Gastroesophageal sphincter (tissue), 4 donors: ENCODE results near the gene SLC18A3. TPM values are rescaled to one million over a fixed set of nuclear protein-coding genes. Genes with fewer than 3 reads are reported as not detected.

ENCODE experiments used
- ATAC-seq: fragments of 150-250 bp; one replicate; pipeline ENCODE4 v1.9.1; 2016; ENCODE audit warnings: mild to moderate bottlenecking, moderate library complexity
- H3K27ac ChIP-seq, 4 donors: fragments of 200-600 bp; sonication (generic) in 3 of 4; 1 replicate in 3 of 4; 2 replicates in 1 of 4; pipeline ENCODE4 v1.5.1; 2016 to 2019
- H3K27me3 ChIP-seq: fragments of 200-600 bp; sonication (generic); one replicate; pipeline ENCODE4 v1.5.1; 2019
- H3K36me3 ChIP-seq, 2 donors: fragments of 200-600 bp; sonication (generic); one replicate each; pipeline ENCODE4 v1.5.1; 2019; ENCODE audit warnings: control low read depth in 1 of 2
- H3K4me1 ChIP-seq, 3 donors: fragments of 200-600 bp; sonication (generic); 1 replicate in 2 of 3; 2 replicates in 1 of 3; pipeline ENCODE4 v1.5.1; 2016 to 2019; ENCODE audit warnings: control low read depth in 2 of 3
- H3K4me3 ChIP-seq, 2 donors: fragments of 200-600 bp; sonication (generic); one replicate each; pipeline ENCODE4 v1.5.1; 2019; ENCODE audit warnings: mild to moderate bottlenecking in 1 of 2, moderate library complexity in 1 of 2
- H3K9me3 ChIP-seq, 3 donors: fragments of 200-600 bp; sonication (generic); one replicate each; pipeline ENCODE4 v1.5.1; 2017 to 2019; ENCODE audit warnings: control low read depth in 2 of 3
- EP300 ChIP-seq: sonication (generic); formaldehyde crosslinking; IDR thresholded peaks from one replicate; pipeline ENCODE4 v1.6.1; 2017; ENCODE audit warnings: antibody characterized with exemption, mild to moderate bottlenecking
- POLR2A ChIP-seq, 2 donors: fragments of 450-650 bp; IDR thresholded peaks; one replicate each; pipeline ENCODE4 v1.6.1; 2017; ENCODE audit warnings: antibody characterized with exemption in 2 of 2, mild to moderate bottlenecking in 2 of 2, moderate library complexity in 1 of 2
- POLR2AphosphoS5 ChIP-seq: sonication (generic); formaldehyde crosslinking; IDR thresholded peaks from one replicate; pipeline ENCODE4 v1.6.1; 2017; ENCODE audit warnings: antibody characterized with exemption
- WGBS, 2 donors: methylation state at CpG; one replicate each; pipeline ENCODE4 v1.1.5; 2018; ENCODE audit warnings: low coverage in 1 of 2; 5-methylcytosine and 5-hydroxymethylcytosine counted together
- total RNA-seq, 4 donors: library from RNA; depleted of rRNA; stranded (reverse); fragments of >200 nt; gene quantifications; one replicate each; pipeline ENCODE4 v1.1.0, GENCODE V29; 2016
- TF ChIP-seq, protein P1 (sequence below), 4 experiments: fragments of 200-600 bp in 2 of 4; fragments of 450-650 bp in 2 of 4; sonication (generic) in 1 of 4; IDR thresholded peaks; one replicate each; pipeline ENCODE4 v1.5.1; 2017 to 2019; ENCODE audit warnings: antibody characterized with exemption in 4 of 4, mild to moderate bottlenecking in 2 of 4, moderate library complexity in 2 of 4

SLC18A3 gene
- total RNA-seq, 4 donors from 2014 or later, result 0.12 to 1.7 (median 1.5) TPM; not detected in 1

GRCh38 chr10:49613165-49613881 is 3.2 kb downstream of the SLC18A3 start:
- ATAC-seq, result no peak
- Histone ChIP-seq H3K4me3 (no peak overlapping the region), H3K27me3 (peaks cover 99% of the 10 kb centered on the region), H3K27ac (no peak overlapping the region), H3K9me3 (no peaks in the 10 kb centered on the region), H3K36me3 (no peaks in the 10 kb centered on the region), H3K4me1 (peaks cover 0 to 37% (median 11%) of the 10 kb centered on the region in 3 donors)
- WGBS, 2 donors, result 0% methylated on average over 2 of the region's 23 CpGs; no CpG with 5 or more reads in 1 of the 2 donors
- no peak for TF ChIP-seq POLR2A (IDR thresholded peaks at IDR 0.05)
- TF ChIP-seq, protein P1, sequence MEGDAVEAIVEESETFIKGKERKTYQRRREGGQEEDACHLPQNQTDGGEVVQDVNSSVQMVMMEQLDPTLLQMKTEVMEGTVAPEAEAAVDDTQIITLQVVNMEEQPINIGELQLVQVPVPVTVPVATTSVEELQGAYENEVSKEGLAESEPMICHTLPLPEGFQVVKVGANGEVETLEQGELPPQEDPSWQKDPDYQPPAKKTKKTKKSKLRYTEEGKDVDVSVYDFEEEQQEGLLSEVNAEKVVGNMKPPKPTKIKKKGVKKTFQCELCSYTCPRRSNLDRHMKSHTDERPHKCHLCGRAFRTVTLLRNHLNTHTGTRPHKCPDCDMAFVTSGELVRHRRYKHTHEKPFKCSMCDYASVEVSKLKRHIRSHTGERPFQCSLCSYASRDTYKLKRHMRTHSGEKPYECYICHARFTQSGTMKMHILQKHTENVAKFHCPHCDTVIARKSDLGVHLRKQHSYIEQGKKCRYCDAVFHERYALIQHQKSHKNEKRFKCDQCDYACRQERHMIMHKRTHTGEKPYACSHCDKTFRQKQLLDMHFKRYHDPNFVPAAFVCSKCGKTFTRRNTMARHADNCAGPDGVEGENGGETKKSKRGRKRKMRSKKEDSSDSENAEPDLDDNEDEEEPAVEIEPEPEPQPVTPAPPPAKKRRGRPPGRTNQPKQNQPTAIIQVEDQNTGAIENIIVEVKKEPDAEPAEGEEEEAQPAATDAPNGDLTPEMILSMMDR (IDR thresholded peaks at IDR 0.05), result no peak

- H3K4me3 ChIP-seq, result no peak within 1 kb of the TSS
- peaks cover 0 to 37% (median 11%) of the 10 kb centered on the region in 3 donors for H3K4me1 ChIP-seq
- no peak for ATAC-seq
- H3K9me3 ChIP-seq, result no peaks in the 10 kb centered on the region
- WGBS, 2 donors, result 0% methylated on average over 2 to 5 of the region's 10 CpGs
- H3K36me3 ChIP-seq, result no peaks in the 10 kb centered on the region
- no peak within 1 kb of the TSS for H3K27ac ChIP-seq
- TF ChIP-seq POLR2A (IDR thresholded peaks at IDR 0.05) (no peak), EP300 (no peak), POLR2AphosphoS5 (no peak)
- TF ChIP-seq, protein P1 (IDR thresholded peaks at IDR 0.05), result no peak
- peaks cover 99% of the 10 kb centered on the region for H3K27me3 ChIP-seq
Observed at GRCh38 chr10:49613882-49614241, 3.8 kb downstream of the SLC18A3 start, which contains the start of gene CHAT. CHAT (plus strand) TSS chr10:49614037; CDS start chr10:49614190, 153 bp downstream.

DNA sequence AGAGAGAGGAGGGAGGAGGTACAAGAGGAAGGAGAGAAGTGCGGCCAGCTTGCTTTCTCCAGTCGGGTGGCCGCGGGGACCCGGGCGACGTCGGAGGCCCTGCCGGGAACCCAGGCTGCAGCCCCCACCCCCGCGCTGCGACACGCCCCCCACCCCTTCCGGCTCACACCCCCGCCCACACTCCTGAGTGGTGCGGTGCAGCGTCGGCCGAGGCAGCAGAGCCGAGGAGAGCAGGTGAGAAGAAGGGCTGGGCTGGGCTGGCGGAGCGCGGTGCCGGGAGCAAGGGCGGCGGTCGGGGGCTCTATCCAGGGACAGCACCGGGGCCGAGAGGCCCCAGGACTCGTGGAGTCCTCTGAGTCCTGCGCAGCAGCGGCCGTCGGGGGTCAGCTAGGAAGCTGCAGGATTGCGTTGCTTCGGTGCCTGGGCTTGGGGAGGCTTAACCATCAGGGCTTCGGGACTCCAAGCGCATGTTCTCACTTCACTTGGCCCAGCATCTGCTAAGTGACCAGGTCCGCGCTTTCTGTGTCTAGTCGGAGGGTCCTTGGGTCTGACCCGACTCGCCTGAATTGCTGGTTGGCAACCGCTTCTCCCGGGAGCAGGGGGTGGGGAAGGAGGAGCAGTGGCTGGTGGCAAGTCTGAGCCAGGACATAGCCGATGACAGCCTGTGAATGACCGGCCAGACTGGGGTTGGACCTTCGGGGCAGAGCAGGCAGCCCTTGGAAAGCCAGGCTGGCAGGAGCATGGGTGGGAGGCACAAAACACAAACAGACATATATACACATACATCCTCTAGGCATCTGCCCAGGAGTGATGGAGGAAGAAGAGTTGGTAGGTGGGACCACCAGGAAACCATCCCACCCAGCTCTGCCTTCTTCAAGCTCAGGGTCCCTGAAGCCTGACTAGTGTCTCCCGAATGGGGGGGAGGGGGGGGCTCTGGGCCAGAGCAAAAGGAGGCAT is 4.4 kb downstream of the SLC18A3 start:
- peaks cover 0 to 32% (median 11%) of the 10 kb centered on the region in 3 donors for H3K4me1 ChIP-seq
- H3K27ac ChIP-seq, result no peak overlapping the region
- H3K4me3 ChIP-seq, result no peak overlapping the region
- no peak for ATAC-seq
- no peaks in the 10 kb centered on the region for H3K9me3 ChIP-seq
- H3K36me3 ChIP-seq, result no peaks in the 10 kb centered on the region
- peaks cover 99% of the 10 kb centered on the region for H3K27me3 ChIP-seq
- WGBS, 2 donors, result 0 to 8% methylated on average over 7 to 20 of the region's 49 CpGs
- TF ChIP-seq EP300 (no peak), POLR2A (IDR thresholded peaks at IDR 0.05) (no peak), POLR2AphosphoS5 (no peak)
- TF ChIP-seq, protein P1 (IDR thresholded peaks at IDR 0.05), result no peak

GRCh38 chr10:49615213-49615612 is 5.1 kb downstream of the SLC18A3 start:
- WGBS, 2 donors, result 50% methylated on average over 1 of the region's 5 CpGs; no CpG with 5 or more reads in 1 of the 2 donors
- Histone ChIP-seq H3K4me3 (no peak overlapping the region), H3K4me1 (peaks cover 0 to 26% (median 7%) of the 10 kb centered on the region in 3 donors), H3K27me3 (peaks cover 99% of the 10 kb centered on the region), H3K27ac (no peak overlapping the region), H3K9me3 (no peaks in the 10 kb centered on the region), H3K36me3 (no peaks in the 10 kb centered on the region)
- TF ChIP-seq EP300 (no peak), POLR2A (IDR thresholded peaks at IDR 0.05) (no peak), POLR2AphosphoS5 (no peak)
- TF ChIP-seq, protein P1 (IDR thresholded peaks at IDR 0.05), result no peak
- ATAC-seq, result no peak
